ENCODE results near the gene GRID1. TPM values are rescaled to one million over a fixed set of nuclear protein-coding genes. Genes with fewer than 3 reads are reported as not detected.

GRID1 gene
- total RNA-seq, 1 donor from 2014 or later, result 1.4 TPM

GRCh38 chr10:86104611-86105145 is 261.9 kb downstream of the GRID1 start:
- intact Hi-C loops (cut with DNase I), result no loop called here
- H3K27me3 ChIP-seq, result no peaks in the 10 kb centered on the region
- no peaks in the 10 kb centered on the region for H3K4me1 ChIP-seq
- H3K9me3 ChIP-seq, result no peaks in the 10 kb centered on the region
- no peak for DNase-seq (ENCODE audit: low spot score in 2 of 2)
- no peaks in the 10 kb centered on the region for H3K36me3 ChIP-seq
- H3K4me3 ChIP-seq, result no peak overlapping the region
- no peak for TF ChIP-seq CTCF (IDR thresholded peaks at IDR 0.05)
- no peak overlapping the region for H3K27ac ChIP-seq

- TF ChIP-seq CTCF (IDR thresholded peaks at IDR 0.05), result no peak
- no peak for DNase-seq (ENCODE audit: low spot score in 2 of 2)
- no peaks in the 10 kb centered on the region for H3K27me3 ChIP-seq
- no peak overlapping the region for H3K4me3 ChIP-seq
- intact Hi-C loops (cut with DNase I), result no loop called here
- H3K9me3 ChIP-seq, result no peaks in the 10 kb centered on the region
- H3K27ac ChIP-seq, result no peak overlapping the region
- H3K36me3 ChIP-seq, result no peaks in the 10 kb centered on the region
- no peaks in the 10 kb centered on the region for H3K4me1 ChIP-seq
These were observed 262.4 kb downstream of the GRID1 start for GRCh38 chr10:86104156-86104555.

- Histone ChIP-seq H3K4me3 (no peak overlapping the region), H3K27me3 (no peaks in the 10 kb centered on the region), H3K36me3 (no peaks in the 10 kb centered on the region), H3K4me1 (no peaks in the 10 kb centered on the region), H3K9me3 (no peaks in the 10 kb centered on the region), H3K27ac (no peak overlapping the region)
- intact Hi-C loops (cut with DNase I), result no loop called here
- no peak for TF ChIP-seq CTCF (IDR thresholded peaks at IDR 0.05)
- no peak for DNase-seq (ENCODE audit: low spot score in 2 of 2)
These were observed 263.0 kb downstream of the GRID1 start for GRCh38 chr10:86103391-86104101.

- no peak for TF ChIP-seq CTCF (IDR thresholded peaks at IDR 0.05)
- DNase-seq (ENCODE audit: low spot score in 2 of 2), result no peak
- H3K27me3 ChIP-seq, result no peaks in the 10 kb centered on the region
- H3K36me3 ChIP-seq, result no peaks in the 10 kb centered on the region
- no peaks in the 10 kb centered on the region for H3K9me3 ChIP-seq
- intact Hi-C loops (cut with DNase I), result no loop called here
- H3K4me1 ChIP-seq, result no peaks in the 10 kb centered on the region
- no peak overlapping the region for H3K4me3 ChIP-seq
- H3K27ac ChIP-seq, result no peak overlapping the region
These were observed 264.1 kb downstream of the GRID1 start for GRCh38 chr10:86102451-86102850.

GRCh38 chr10:86102031-86102430 is 264.6 kb downstream of the GRID1 start:
- no peak for DNase-seq (ENCODE audit: low spot score in 2 of 2)
- no peak overlapping the region for H3K27ac ChIP-seq
- H3K4me3 ChIP-seq, result no peak overlapping the region
- H3K36me3 ChIP-seq, result no peaks in the 10 kb centered on the region
- H3K4me1 ChIP-seq, result no peaks in the 10 kb centered on the region
- H3K9me3 ChIP-seq, result no peaks in the 10 kb centered on the region
- intact Hi-C loops (cut with DNase I), result no loop called here
- no peak for TF ChIP-seq CTCF (IDR thresholded peaks at IDR 0.05)
- H3K27me3 ChIP-seq, result no peaks in the 10 kb centered on the region
